Neural crest cell (in vitro differentiated cells): ENCODE measurements around the gene TMEM233. TPM values are rescaled to one million over a fixed set of nuclear protein-coding genes. Genes with fewer than 3 reads are reported as not detected.

ENCODE experiments used
- DNase-seq: peaks from one replicate; pipeline ENCODE4 v3.0.0; 2021; ENCODE audit warnings: low read depth, mixed read lengths, low spot score
- H3K27ac Mint-ChIP-seq: one replicate; pipeline ENCODE4 v1.8.0; 2021; ENCODE audit warnings: mild to moderate bottlenecking, mixed read lengths; ENCODE audit not compliant: unreplicated experiment
- H3K27me3 Mint-ChIP-seq: 2 replicates; pipeline ENCODE4 v1.8.0; 2021; ENCODE audit warnings: low read depth, mild to moderate bottlenecking, mixed read lengths
- H3K36me3 Mint-ChIP-seq: 2 replicates; pipeline ENCODE4 v1.8.0; 2021; ENCODE audit warnings: low read depth, mild to moderate bottlenecking, mixed read lengths
- H3K4me1 Mint-ChIP-seq: 2 replicates; pipeline ENCODE4 v1.8.0; 2021; ENCODE audit warnings: mixed read lengths
- H3K4me3 Mint-ChIP-seq: one replicate; pipeline ENCODE4 v1.8.0; 2021; ENCODE audit warnings: mild to moderate bottlenecking, mixed read lengths
- H3K9me3 Mint-ChIP-seq: 2 replicates; pipeline ENCODE4 v1.8.0; 2021; ENCODE audit warnings: mixed read lengths
- CTCF ChIP-seq: fragments of 200-600 bp; sonication (generic); conservative IDR thresholded peaks from 2 replicates; pipeline ENCODE4 v1.5.0; 2021; ENCODE audit warnings: antibody characterized with exemption, mild to moderate bottlenecking
- total RNA-seq: library from RNA; stranded (reverse); gene quantifications from 2 replicates; pipeline ENCODE4 v1.2.1, GENCODE V29; 2021

TMEM233 gene
- total RNA-seq, 1 donor from 2014 or later, result not detected

GRCh38 chr12:119565404-119565803 lies 28.2 kb upstream of the TMEM233 start:
- no peak for TF ChIP-seq CTCF
- H3K27ac Mint-ChIP-seq, result no peak overlapping the region
- peaks cover 27% of the 10 kb centered on the region for H3K27me3 Mint-ChIP-seq
- no peak for DNase-seq
- H3K36me3 Mint-ChIP-seq, result no peaks in the 10 kb centered on the region
- H3K9me3 Mint-ChIP-seq, result peaks cover 2% of the 10 kb centered on the region
- H3K4me1 Mint-ChIP-seq, result no peaks in the 10 kb centered on the region
- no peak overlapping the region for H3K4me3 Mint-ChIP-seq

GRCh38 chr12:119570771-119571170 lies 22.8 kb upstream of the TMEM233 start:
- no peaks in the 10 kb centered on the region for H3K4me1 Mint-ChIP-seq
- peaks cover 3% of the 10 kb centered on the region for H3K9me3 Mint-ChIP-seq
- no peak for TF ChIP-seq CTCF
- no peaks in the 10 kb centered on the region for H3K36me3 Mint-ChIP-seq
- H3K27ac Mint-ChIP-seq, result no peak overlapping the region
- no peak overlapping the region for H3K4me3 Mint-ChIP-seq
- no peak for DNase-seq
- peaks cover 43% of the 10 kb centered on the region for H3K27me3 Mint-ChIP-seq

GRCh38 chr12:119573086-119573485 lies 20.5 kb upstream of the TMEM233 start:
- H3K9me3 Mint-ChIP-seq, result peaks cover 3% of the 10 kb centered on the region
- no peaks in the 10 kb centered on the region for H3K36me3 Mint-ChIP-seq
- H3K27me3 Mint-ChIP-seq, result peaks cover 54% of the 10 kb centered on the region
- H3K4me1 Mint-ChIP-seq, result no peaks in the 10 kb centered on the region
- no peak for TF ChIP-seq CTCF
- H3K27ac Mint-ChIP-seq, result no peak overlapping the region
- no peak for DNase-seq
- no peak overlapping the region for H3K4me3 Mint-ChIP-seq

- no peak for DNase-seq
- H3K27me3 Mint-ChIP-seq, result peaks cover 58% of the 10 kb centered on the region
- no peak overlapping the region for H3K4me3 Mint-ChIP-seq
- H3K27ac Mint-ChIP-seq, result no peak overlapping the region
- no peak for TF ChIP-seq CTCF
- H3K9me3 Mint-ChIP-seq, result peaks cover 3% of the 10 kb centered on the region
- no peaks in the 10 kb centered on the region for H3K4me1 Mint-ChIP-seq
- no peaks in the 10 kb centered on the region for H3K36me3 Mint-ChIP-seq
These were observed 19.3 kb upstream of the TMEM233 start for GRCh38 chr12:119574255-119574654.

- no peak for TF ChIP-seq CTCF
- no peak overlapping the region for H3K27ac Mint-ChIP-seq
- no peak overlapping the region for H3K4me3 Mint-ChIP-seq
- no peaks in the 10 kb centered on the region for H3K9me3 Mint-ChIP-seq
- H3K36me3 Mint-ChIP-seq, result no peaks in the 10 kb centered on the region
- no peaks in the 10 kb centered on the region for H3K4me1 Mint-ChIP-seq
- no peak for DNase-seq
- H3K27me3 Mint-ChIP-seq, result peaks cover 58% of the 10 kb centered on the region
These were observed 17.3 kb upstream of the TMEM233 start for GRCh38 chr12:119576118-119576810.
